ENCODE results near the gene FAM241A. TPM values are rescaled to one million over a fixed set of nuclear protein-coding genes. Genes with fewer than 3 reads are reported as not detected.

FAM241A gene
- total and polyA plus RNA-seq, 2 of the 13 experiments (the other 11 are each of a cell fraction or from before 2014, with no cell fraction given) = 0.61 to 0.69 TPM

GRCh38 chr4:112231779-112232713, 86.8 kb downstream of the FAM241A start, which contains the start of gene AP1AR (continued):
- TF ChIP-seq, protein P1, sequence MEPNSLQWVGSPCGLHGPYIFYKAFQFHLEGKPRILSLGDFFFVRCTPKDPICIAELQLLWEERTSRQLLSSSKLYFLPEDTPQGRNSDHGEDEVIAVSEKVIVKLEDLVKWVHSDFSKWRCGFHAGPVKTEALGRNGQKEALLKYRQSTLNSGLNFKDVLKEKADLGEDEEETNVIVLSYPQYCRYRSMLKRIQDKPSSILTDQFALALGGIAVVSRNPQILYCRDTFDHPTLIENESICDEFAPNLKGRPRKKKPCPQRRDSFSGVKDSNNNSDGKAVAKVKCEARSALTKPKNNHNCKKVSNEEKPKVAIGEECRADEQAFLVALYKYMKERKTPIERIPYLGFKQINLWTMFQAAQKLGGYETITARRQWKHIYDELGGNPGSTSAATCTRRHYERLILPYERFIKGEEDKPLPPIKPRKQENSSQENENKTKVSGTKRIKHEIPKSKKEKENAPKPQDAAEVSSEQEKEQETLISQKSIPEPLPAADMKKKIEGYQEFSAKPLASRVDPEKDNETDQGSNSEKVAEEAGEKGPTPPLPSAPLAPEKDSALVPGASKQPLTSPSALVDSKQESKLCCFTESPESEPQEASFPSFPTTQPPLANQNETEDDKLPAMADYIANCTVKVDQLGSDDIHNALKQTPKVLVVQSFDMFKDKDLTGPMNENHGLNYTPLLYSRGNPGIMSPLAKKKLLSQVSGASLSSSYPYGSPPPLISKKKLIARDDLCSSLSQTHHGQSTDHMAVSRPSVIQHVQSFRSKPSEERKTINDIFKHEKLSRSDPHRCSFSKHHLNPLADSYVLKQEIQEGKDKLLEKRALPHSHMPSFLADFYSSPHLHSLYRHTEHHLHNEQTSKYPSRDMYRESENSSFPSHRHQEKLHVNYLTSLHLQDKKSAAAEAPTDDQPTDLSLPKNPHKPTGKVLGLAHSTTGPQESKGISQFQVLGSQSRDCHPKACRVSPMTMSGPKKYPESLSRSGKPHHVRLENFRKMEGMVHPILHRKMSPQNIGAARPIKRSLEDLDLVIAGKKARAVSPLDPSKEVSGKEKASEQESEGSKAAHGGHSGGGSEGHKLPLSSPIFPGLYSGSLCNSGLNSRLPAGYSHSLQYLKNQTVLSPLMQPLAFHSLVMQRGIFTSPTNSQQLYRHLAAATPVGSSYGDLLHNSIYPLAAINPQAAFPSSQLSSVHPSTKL (CRISPR knock-in tag; IDR thresholded peaks at IDR 0.05) = peak; percentile 52
- TF ChIP-seq JUN (CRISPR knock-in tag; IDR thresholded peaks at IDR 0.05) = peak; percentile 19; the same call in 1 of the 2 replicates
- peak; percentile 9 for TF ChIP-seq HNRNPK (IDR thresholded peaks at IDR 0.05; ENCODE audit: low read depth, low read length, poor library complexity, severe bottlenecking)
- TF ChIP-seq NFYB (CRISPR knock-in tag; IDR thresholded peaks at IDR 0.05) = no peak
- TF ChIP-seq SMARCC2 (IDR thresholded peaks at IDR 0.05) = no peak
- peak; percentile 83 for TF ChIP-seq ZNF607 (CRISPR knock-in tag; IDR thresholded peaks at IDR 0.05; ENCODE audit: borderline replicate concordance)
- TF ChIP-seq ZFP1 (CRISPR knock-in tag; IDR thresholded peaks at IDR 0.05) = no peak
- peak; percentile 33; the same call in 1 of the 2 replicates for TF ChIP-seq ZNF782 (CRISPR knock-in tag; IDR thresholded peaks at IDR 0.05; ENCODE audit: borderline replicate concordance)
- TF ChIP-seq, protein P2, sequence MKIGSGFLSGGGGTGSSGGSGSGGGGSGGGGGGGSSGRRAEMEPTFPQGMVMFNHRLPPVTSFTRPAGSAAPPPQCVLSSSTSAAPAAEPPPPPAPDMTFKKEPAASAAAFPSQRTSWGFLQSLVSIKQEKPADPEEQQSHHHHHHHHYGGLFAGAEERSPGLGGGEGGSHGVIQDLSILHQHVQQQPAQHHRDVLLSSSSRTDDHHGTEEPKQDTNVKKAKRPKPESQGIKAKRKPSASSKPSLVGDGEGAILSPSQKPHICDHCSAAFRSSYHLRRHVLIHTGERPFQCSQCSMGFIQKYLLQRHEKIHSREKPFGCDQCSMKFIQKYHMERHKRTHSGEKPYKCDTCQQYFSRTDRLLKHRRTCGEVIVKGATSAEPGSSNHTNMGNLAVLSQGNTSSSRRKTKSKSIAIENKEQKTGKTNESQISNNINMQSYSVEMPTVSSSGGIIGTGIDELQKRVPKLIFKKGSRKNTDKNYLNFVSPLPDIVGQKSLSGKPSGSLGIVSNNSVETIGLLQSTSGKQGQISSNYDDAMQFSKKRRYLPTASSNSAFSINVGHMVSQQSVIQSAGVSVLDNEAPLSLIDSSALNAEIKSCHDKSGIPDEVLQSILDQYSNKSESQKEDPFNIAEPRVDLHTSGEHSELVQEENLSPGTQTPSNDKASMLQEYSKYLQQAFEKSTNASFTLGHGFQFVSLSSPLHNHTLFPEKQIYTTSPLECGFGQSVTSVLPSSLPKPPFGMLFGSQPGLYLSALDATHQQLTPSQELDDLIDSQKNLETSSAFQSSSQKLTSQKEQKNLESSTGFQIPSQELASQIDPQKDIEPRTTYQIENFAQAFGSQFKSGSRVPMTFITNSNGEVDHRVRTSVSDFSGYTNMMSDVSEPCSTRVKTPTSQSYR (CRISPR knock-in tag; IDR thresholded peaks at IDR 0.05; ENCODE audit: borderline replicate concordance) = peak; percentile 84
- TF ChIP-seq ZNF446 (CRISPR knock-in tag; IDR thresholded peaks at IDR 0.05) = no peak
- peak; percentile 85 for TF ChIP-seq ZFX (CRISPR knock-in tag; IDR thresholded peaks at IDR 0.05; ENCODE audit: low read depth)
- TF ChIP-seq HNRNPL (IDR thresholded peaks at IDR 0.05; ENCODE audit: low read depth, low read length) = 0 out of 2 replicates have a peak, but pooled peaks have one; percentile 51
- TF ChIP-seq SNAPC2 (CRISPR knock-in tag; IDR thresholded peaks at IDR 0.05) = no peak
- peak; percentile 78; the same call in 1 of the 2 replicates for TF ChIP-seq YEATS4 (CRISPR knock-in tag; IDR thresholded peaks at IDR 0.05; ENCODE audit: borderline replicate concordance)
- TF ChIP-seq ZBTB7A (CRISPR knock-in tag; IDR thresholded peaks at IDR 0.05) = peak; percentile 76; the same call in 1 of the 2 replicates
- no peak for TF ChIP-seq DPF2 (CRISPR knock-in tag; IDR thresholded peaks at IDR 0.05; ENCODE audit: borderline replicate concordance, low read depth)
- peak; percentile 99; the same call in 1 of the 2 replicates for TF ChIP-seq ZNF572 (CRISPR knock-in tag; IDR thresholded peaks at IDR 0.05)
- no peak for TF ChIP-seq RARA (CRISPR knock-in tag; IDR thresholded peaks at IDR 0.05)
- TF ChIP-seq HHEX (CRISPR knock-in tag; IDR thresholded peaks at IDR 0.05) = no peak
- no peak for TF ChIP-seq ZNF383 (CRISPR knock-in tag; IDR thresholded peaks at IDR 0.05; ENCODE audit: borderline replicate concordance)
- no peak for TF ChIP-seq CENPBD1 (CRISPR knock-in tag; IDR thresholded peaks at IDR 0.05; ENCODE audit: borderline replicate concordance, low read depth)
- peak; percentile 88 for TF ChIP-seq KDM5B (CRISPR knock-in tag; IDR thresholded peaks at IDR 0.05; ENCODE audit: borderline replicate concordance)
- no peak; the same call in 1 of the 2 replicates for TF ChIP-seq ZNF460 (CRISPR knock-in tag; IDR thresholded peaks at IDR 0.05; ENCODE audit: borderline replicate concordance)

All from HepG2 (cell line).